HAP-1 (cell line): ENCODE data around the gene ACAD8.

Experiments used
- DNase-seq, 2 experiments: peaks; one replicate each; pipeline ENCODE4 v3.0.0-alpha.2; 2016 to 2020; ENCODE audit warnings: low spot score in 2 of 2
- H3K27me3 ChIP-seq: fragments of 250-450 bp; sonication (Bioruptor Pico); 2 replicates; pipeline ENCODE4 v1.5.1; 2020; ENCODE audit warnings: low read depth, mild to moderate bottlenecking, moderate library complexity
- H3K36me3 ChIP-seq: fragments of 250-450 bp; sonication (Bioruptor Pico); replicated peaks from 2 replicates; pipeline ENCODE4 v1.5.1; 2020; ENCODE audit warnings: mild to moderate bottlenecking
- H3K4me1 ChIP-seq: fragments of 250-450 bp; sonication (Bioruptor Pico); 2 replicates; pipeline ENCODE4 v1.5.1; 2020; ENCODE audit warnings: mild to moderate bottlenecking
- H3K4me3 ChIP-seq: fragments of 250-450 bp; sonication (Bioruptor Pico); 2 replicates; pipeline ENCODE4 v1.5.1; 2020; ENCODE audit warnings: mild to moderate bottlenecking, moderate library complexity
- H3K9me3 ChIP-seq: fragments of 250-450 bp; sonication (Bioruptor Pico); 2 replicates; pipeline ENCODE4 v1.5.1; 2020; ENCODE audit warnings: mild to moderate bottlenecking, moderate library complexity
- in situ Hi-C: fragments of 300-500 bp; cut with MboI; formaldehyde crosslinking; loops from 3 replicates; pipeline ENCODE4 v1.14.3; 2020; ENCODE audit warnings: low sequenced_read_pairs, inconsistent platforms, mixed read lengths

ACAD8 gene

GRCh38 chr11:134266440-134266839, 13.1 kb downstream of the ACAD8 start:
- in situ Hi-C loops: no loop called here
- peaks cover 7% of the 10 kb centered on the region for H3K36me3 ChIP-seq
- H3K9me3 ChIP-seq: no peaks in the 10 kb centered on the region
- no peak overlapping the region for H3K4me3 ChIP-seq
- DNase-seq: no peak
- H3K4me1 ChIP-seq: peaks cover 13% of the 10 kb centered on the region
- no peaks in the 10 kb centered on the region for H3K27me3 ChIP-seq

- Histone ChIP-seq H3K4me1 (peaks cover 13% of the 10 kb centered on the region), H3K36me3 (peaks cover 3% of the 10 kb centered on the region; the same call in 1 of the 2 replicates), H3K4me3 (no peak overlapping the region), H3K27me3 (no peaks in the 10 kb centered on the region), H3K9me3 (no peaks in the 10 kb centered on the region)
- DNase-seq: no peak
- in situ Hi-C loops: no loop called here
Measured at GRCh38 chr11:134266841-134267251, 13.5 kb downstream of the ACAD8 start.

GRCh38 chr11:134267461-134267860, 14.1 kb downstream of the ACAD8 start:
- in situ Hi-C loops: no loop called here
- no peaks in the 10 kb centered on the region for H3K9me3 ChIP-seq

GRCh38 chr11:134267966-134268365, 14.6 kb downstream of the ACAD8 start:
- H3K36me3 ChIP-seq: no peaks in the 10 kb centered on the region; the same call in 1 of the 2 replicates
- no peaks in the 10 kb centered on the region for H3K27me3 ChIP-seq
- no peaks in the 10 kb centered on the region for H3K9me3 ChIP-seq
- no peak overlapping the region for H3K4me3 ChIP-seq
- DNase-seq: no peak
- in situ Hi-C loops: no loop called here
- peaks cover 18% of the 10 kb centered on the region for H3K4me1 ChIP-seq

More at GRCh38 chr11:134267461-134267860, 14.1 kb downstream of the ACAD8 start:
- Histone ChIP-seq H3K27me3 (no peaks in the 10 kb centered on the region), H3K4me1 (peaks cover 13% of the 10 kb centered on the region), H3K36me3 (no peaks in the 10 kb centered on the region; the same call in 1 of the 2 replicates), H3K4me3 (no peak overlapping the region)
- peak in 1 of 2 experiments; percentile 47 for DNase-seq

GRCh38 chr11:134270250-134270714, 16.9 kb downstream of the ACAD8 start:
- Histone ChIP-seq H3K9me3 (no peaks in the 10 kb centered on the region), H3K4me3 (no peak overlapping the region), H3K36me3 (no peaks in the 10 kb centered on the region), H3K27me3 (no peaks in the 10 kb centered on the region), H3K4me1 (peaks cover 35% of the 10 kb centered on the region)
- in situ Hi-C loops: no loop called here
- DNase-seq: no peak

GRCh38 chr11:134271978-134272377, 18.6 kb downstream of the ACAD8 start:
- H3K9me3 ChIP-seq: no peaks in the 10 kb centered on the region
- in situ Hi-C loops: no loop called here
- H3K36me3 ChIP-seq: no peaks in the 10 kb centered on the region
- peaks cover 32% of the 10 kb centered on the region for H3K4me1 ChIP-seq
- H3K4me3 ChIP-seq: no peak overlapping the region
- no peak for DNase-seq
- H3K27me3 ChIP-seq: no peaks in the 10 kb centered on the region

- peak; percentile 76 to 78 for DNase-seq
Measured at GRCh38 chr11:134272381-134273316, 19.3 kb downstream of the ACAD8 start.

GRCh38 chr11:134273317-134273712, 19.9 kb downstream of the ACAD8 start:
- Histone ChIP-seq H3K36me3 (no peaks in the 10 kb centered on the region), H3K9me3 (no peaks in the 10 kb centered on the region), H3K4me1 (peaks cover 22% of the 10 kb centered on the region), H3K4me3 (no peak overlapping the region), H3K27me3 (no peaks in the 10 kb centered on the region)
- no peak for DNase-seq
- in situ Hi-C loops: no loop called here

More at GRCh38 chr11:134272381-134273316, 19.3 kb downstream of the ACAD8 start:
- Histone ChIP-seq H3K4me3 (no peak overlapping the region), H3K9me3 (no peaks in the 10 kb centered on the region), H3K4me1 (peaks cover 25% of the 10 kb centered on the region), H3K27me3 (no peaks in the 10 kb centered on the region), H3K36me3 (no peaks in the 10 kb centered on the region)
- in situ Hi-C loops: no loop called here

GRCh38 chr11:134275188-134275533, 21.8 kb downstream of the ACAD8 start:
- H3K27me3 ChIP-seq: no peaks in the 10 kb centered on the region
- peaks cover 22% of the 10 kb centered on the region for H3K4me1 ChIP-seq

GRCh38 chr11:134275534-134276395, 22.4 kb downstream of the ACAD8 start, which contains the start of gene GLB1L3:
GLB1L3 (plus strand) TSS chr11:134276379; CDS start chr11:134276741, 362 bp downstream.
- Histone ChIP-seq H3K4me1 (peaks cover 22% of the 10 kb centered on the region), H3K4me3 (peak within 1 kb of the TSS; percentile 53), H3K36me3 (no peaks in the 10 kb centered on the region), H3K27me3 (no peaks in the 10 kb centered on the region), H3K9me3 (no peaks in the 10 kb centered on the region)
- in situ Hi-C loops: no loop called here
- DNase-seq: peak; percentile 46 to 81

More at GRCh38 chr11:134275188-134275533, 21.8 kb downstream of the ACAD8 start:
- DNase-seq: no peak
- peak overlapping the region; percentile 53 for H3K4me3 ChIP-seq
- no peaks in the 10 kb centered on the region for H3K36me3 ChIP-seq
- in situ Hi-C loops: no loop called here
- no peaks in the 10 kb centered on the region for H3K9me3 ChIP-seq

GRCh38 chr11:134276396-134277182, 23.2 kb downstream of the ACAD8 start:
- peaks cover 22% of the 10 kb centered on the region for H3K4me1 ChIP-seq
- in situ Hi-C loops: no loop called here
- peak overlapping the region; percentile 53 for H3K4me3 ChIP-seq
- H3K27me3 ChIP-seq: no peaks in the 10 kb centered on the region
- peak in 1 of 2 experiments; percentile 41 for DNase-seq
- no peaks in the 10 kb centered on the region for H3K9me3 ChIP-seq
- no peaks in the 10 kb centered on the region for H3K36me3 ChIP-seq

- no peaks in the 10 kb centered on the region for H3K27me3 ChIP-seq
- H3K4me3 ChIP-seq: peak overlapping the region; percentile 53
- in situ Hi-C loops: no loop called here
- no peak for DNase-seq
- peaks cover 22% of the 10 kb centered on the region for H3K4me1 ChIP-seq
- no peaks in the 10 kb centered on the region for H3K9me3 ChIP-seq
- no peaks in the 10 kb centered on the region for H3K36me3 ChIP-seq
Measured at GRCh38 chr11:134277183-134278001, 24.0 kb downstream of the ACAD8 start.
